HepG2 (cell line): ENCODE measurements around the gene NBR1. TPM values are rescaled to one million over a fixed set of nuclear protein-coding genes. Genes with fewer than 3 reads are reported as not detected.

Experiments used
- ATAC-seq: fragments of 200-7000 bp; cut with Tn5 transposase; 3 replicates; pipeline ENCODE4 v1.9.1; 2020; ENCODE audit warnings: mild to moderate bottlenecking, moderate library complexity
- BruUV-seq: library from RNA; stranded (reverse); fragments of 400-500 nt; replicated peaks from 2 replicates; lab custom pipeline; 2021; lab: Mats Ljungman, UMichigan
- CTCF ChIA-PET: fragments of 300-600 bp; formaldehyde crosslinking; extraction: SDS; loops from one replicate; lab custom pipeline; 2021; ENCODE audit warnings: low total read pairs, inconsistent platforms, low intra/inter-chr PET ratio; lab: Yijun Ruan, JAX
- POLR2A ChIA-PET: fragments of 350-600 bp; sonication (Branson Sonifier 250); formaldehyde crosslinking; loops from one replicate; lab custom pipeline; 2020; ENCODE audit warnings: antibody characterized with exemption, inconsistent platforms; lab: Yijun Ruan, JAX
- DNase-seq: peaks from one replicate; pipeline ENCODE4 v3.0.0-alpha.2; 2015; ENCODE audit warnings: low spot score
- FAIRE-seq: peaks from 3 replicates; lab custom pipeline; 2011; peaks lifted over from hg19 to GRCh38; lab: Jason Lieb, UNC
- H2AFZ ChIP-seq: one replicate; pipeline ENCODE4 v1.6.1; 2011; ENCODE audit warnings: low read length, inconsistent platforms
- H3K27ac ChIP-seq: fragments of 300-600 bp; 3 replicates; pipeline ENCODE4 v1.8.0; 2011; ENCODE audit warnings: mixed run types, mild to moderate bottlenecking, mixed read lengths, low read length, inconsistent platforms; ENCODE audit not compliant: insufficient read depth; ENCODE audit errors: extremely low read length
- H3K27me3 ChIP-seq, 2 experiments: fragments of 200-600 bp in 1 of 2; 2 replicates in 1 of 2; 3 replicates in 1 of 2; pipeline versions ENCODE4 v1.6.0 to v1.8.0; 2011; ENCODE audit warnings: low read length in 2 of 2, mild to moderate bottlenecking in 2 of 2, moderate library complexity in 2 of 2, inconsistent platforms in 1 of 2; ENCODE audit not compliant: insufficient read depth in 2 of 2, control insufficient read depth in 1 of 2
- H3K36me3 ChIP-seq, 2 experiments: fragments of 200-600 bp in 1 of 2; replicated peaks in 1 of 2; 2 replicates in 1 of 2; 3 replicates in 1 of 2; pipeline versions ENCODE4 v1.5.1 to v1.8.0; 2011; ENCODE audit warnings: low read length in 2 of 2, inconsistent platforms in 1 of 2; ENCODE audit not compliant: insufficient read depth in 2 of 2, control insufficient read depth in 1 of 2
- H3K4me1 ChIP-seq: 2 replicates; pipeline ENCODE4 v1.5.1; 2012; ENCODE audit warnings: low read length, inconsistent platforms; ENCODE audit not compliant: insufficient read depth
- H3K4me2 ChIP-seq: 2 replicates; pipeline ENCODE4 v1.6.0; 2011; ENCODE audit warnings: low read depth, low read length, inconsistent platforms
- H3K4me3 ChIP-seq, 3 experiments: fragments of 200-600 bp in 1 of 3; sonication (generic), shearing (Covaris generic) in 1 of 3; replicated peaks in 1 of 3; 2 replicates each; pipeline ENCODE4 v1.5.1; 2011 to 2016; ENCODE audit warnings: low read length in 3 of 3, inconsistent platforms in 2 of 3, low read depth in 2 of 3, mild to moderate bottlenecking in 2 of 3, control low read depth in 1 of 3, mixed read lengths in 1 of 3; ENCODE audit not compliant: insufficient read depth in 1 of 3
- H3K79me2 ChIP-seq: one replicate; pipeline ENCODE4 v1.6.1; 2011; ENCODE audit warnings: low read length, inconsistent platforms; ENCODE audit not compliant: insufficient read depth
- H3K9ac ChIP-seq: 2 replicates; pipeline ENCODE4 v1.6.0; 2011; ENCODE audit warnings: mild to moderate bottlenecking, low read depth, low read length, inconsistent platforms; ENCODE audit not compliant: insufficient read depth
- H3K9me3 ChIP-seq: 2 replicates; pipeline ENCODE4 v1.5.1; 2012; ENCODE audit warnings: mild to moderate bottlenecking, low read length
- H4K20me1 ChIP-seq: 2 replicates; pipeline ENCODE4 v1.6.0; 2011; ENCODE audit warnings: inconsistent platforms, mild to moderate bottlenecking, low read length, moderate library complexity; ENCODE audit not compliant: insufficient read depth
- CBX5 ChIP-seq: sonication (generic); formaldehyde crosslinking; IDR thresholded peaks from 2 replicates; pipeline ENCODE4 v1.4.0; 2020; ENCODE audit warnings: missing genetic modification reagents, borderline replicate concordance
- KDM6A ChIP-seq: IDR thresholded peaks from 2 replicates; pipeline ENCODE4 v1.6.1; 2016; ENCODE audit warnings: low read depth
- NCOA2 ChIP-seq: sonication (generic); formaldehyde crosslinking; IDR thresholded peaks from 2 replicates; pipeline ENCODE4 v1.8.0; 2022; ENCODE audit warnings: inconsistent platforms
- POLR2AphosphoS5 ChIP-seq: IDR thresholded peaks from 2 replicates; pipeline ENCODE4 v1.6.1; 2012; ENCODE audit warnings: low read depth, low read length
- RBFOX2 ChIP-seq: fragments of 200-400 bp; formaldehyde crosslinking; IDR thresholded peaks from 2 replicates; pipeline ENCODE4 v1.6.1; 2017; ENCODE audit warnings: low read depth, mild to moderate bottlenecking, low read length
- REPIN1 ChIP-seq: sonication (generic); formaldehyde crosslinking; IDR thresholded peaks from 2 replicates; pipeline ENCODE4 v1.8.0; 2022; ENCODE audit warnings: missing genetic modification reagents, low read depth, mild to moderate bottlenecking, borderline replicate concordance
- RFX5 ChIP-seq: IDR thresholded peaks from 2 replicates; pipeline ENCODE4 v1.6.1; 2011; ENCODE audit warnings: low read depth, low read length, improper control_type of control experiment
- SP5 ChIP-seq: IDR thresholded peaks from 2 replicates; pipeline ENCODE4 v1.6.1; 2016; ENCODE audit warnings: low read depth, borderline replicate concordance
- ZNF431 ChIP-seq: sonication (generic); formaldehyde crosslinking; IDR thresholded peaks from 2 replicates; pipeline ENCODE4 v1.9.0; 2022; ENCODE audit warnings: missing genetic modification reagents, low read depth, mild to moderate bottlenecking, borderline replicate concordance
- ZSCAN9 ChIP-seq: IDR thresholded peaks from 2 replicates; pipeline ENCODE4 v1.6.1; 2016; ENCODE audit warnings: borderline replicate concordance
- WGBS: methylation state at CpG from one replicate; pipeline ENCODE4 v1.1.6; 2017; ENCODE audit warnings: low lambda C conversion rate; 5-methylcytosine and 5-hydroxymethylcytosine counted together
- in situ Hi-C: cut with HindIII; loops from 2 replicates; pipeline ENCODE4 v1.10.0; 2017; ENCODE audit warnings: low pct_unique_long_range_greater_than_20kb; ENCODE audit not compliant: extremely low pct_ligation_motif_present
- intact Hi-C: fragments of 100-400 bp; cut with micrococcal nuclease; formaldehyde crosslinking; loops from one replicate; pipeline ENCODE4 v1.10.0; 2022; ENCODE audit not compliant: unreplicated experiment
- polyA plus RNA-seq, 8 experiments: library from polyadenylated mRNA; depleted of rRNA in 3 of 8; stranded (reverse) in 7 of 8; unstranded in 1 of 8; fragments of >200 nt; fragmentation: Illumina TruSeq in 4 of 8; extraction: Trizol in 4 of 8; gene quantifications; 2 replicates each; pipeline versions ENCODE4 v1.2.1 to v1.2.3, GENCODE V29; 2011 to 2016; ENCODE audit warnings: low read depth in 4 of 8, missing spikeins in 1 of 8, mixed read lengths in 1 of 8; ENCODE audit not compliant: insufficient read depth in 1 of 8
- total RNA-seq, 5 experiments: library from RNA; depleted of rRNA; stranded (reverse); fragments of >200 nt; fragmentation: Illumina TruSeq; extraction: Trizol; gene quantifications; 2 replicates each; pipeline ENCODE4 v1.2.3, GENCODE V29; 2016; ENCODE audit warnings: low read depth in 1 of 5
- TF ChIP-seq, protein P1 (sequence below): sonication (generic); formaldehyde crosslinking; IDR thresholded peaks from 2 replicates; pipeline ENCODE4 v1.4.0; 2020; ENCODE audit warnings: low read depth, missing genetic modification reagents
- TF ChIP-seq, protein P2 (sequence below): sonication (generic); formaldehyde crosslinking; IDR thresholded peaks from 2 replicates; pipeline ENCODE4 v1.5.0; 2020; ENCODE audit warnings: mild to moderate bottlenecking, missing genetic modification reagents

The NBR1 gene
- total and polyA plus RNA-seq, 2 of the 13 experiments (the other 11 are each of a cell fraction or from before 2014, with no cell fraction given) = 51.7 to 121 TPM

DNA sequence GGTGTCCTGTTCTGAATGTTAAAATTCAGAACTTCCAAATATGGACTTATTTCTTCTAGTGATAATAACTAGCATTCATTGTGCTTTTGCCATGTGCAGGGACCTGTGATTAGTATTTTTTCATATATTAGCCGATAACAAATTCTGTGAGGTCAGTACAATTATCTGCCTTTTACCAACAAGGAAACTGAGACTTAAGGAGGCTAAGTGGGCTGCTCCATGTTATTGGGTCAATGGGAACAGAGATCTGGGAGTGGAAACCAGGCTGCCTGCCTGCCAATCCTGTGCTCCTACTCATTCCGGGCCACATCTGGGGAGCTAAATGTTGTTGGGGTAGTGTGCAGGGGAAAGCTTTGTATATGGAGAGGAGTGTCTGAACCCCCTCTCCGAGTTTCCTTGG lies 44.3 kb downstream of the NBR1 start:
- ChIA-PET CTCF (no interaction called here), POLR2A (interaction anchor here (0.8 to 7.6 kb wide), 12 partner anchors 12 to 217 kb away, joined by 3 to 177 read pairs (median 16); partner anchors contain the start of genes NBR1 and RPL27)
- Histone ChIP-seq H2AFZ (no peak overlapping the region), H4K20me1 (no peaks in the 10 kb centered on the region), H3K9me3 (no peaks in the 10 kb centered on the region), H3K4me1 (peaks cover 86% of the 10 kb centered on the region), H3K4me3 (no peak overlapping the region), H3K79me2 (peaks cover 27% of the 10 kb centered on the region), H3K27me3 (no peaks in the 10 kb centered on the region; a peak in 1 of 5 replicates), H3K36me3 (peaks cover 5 to 36% of the 10 kb centered on the region in 2 experiments), H3K9ac (peak overlapping the region; percentile 36; the same call in 1 of the 2 replicates), H3K27ac (peak overlapping the region; percentile 94), H3K4me2 (peak overlapping the region; percentile 60; the same call in 1 of the 2 replicates)
- no peak for FAIRE-seq
- TF ChIP-seq, protein P1, sequence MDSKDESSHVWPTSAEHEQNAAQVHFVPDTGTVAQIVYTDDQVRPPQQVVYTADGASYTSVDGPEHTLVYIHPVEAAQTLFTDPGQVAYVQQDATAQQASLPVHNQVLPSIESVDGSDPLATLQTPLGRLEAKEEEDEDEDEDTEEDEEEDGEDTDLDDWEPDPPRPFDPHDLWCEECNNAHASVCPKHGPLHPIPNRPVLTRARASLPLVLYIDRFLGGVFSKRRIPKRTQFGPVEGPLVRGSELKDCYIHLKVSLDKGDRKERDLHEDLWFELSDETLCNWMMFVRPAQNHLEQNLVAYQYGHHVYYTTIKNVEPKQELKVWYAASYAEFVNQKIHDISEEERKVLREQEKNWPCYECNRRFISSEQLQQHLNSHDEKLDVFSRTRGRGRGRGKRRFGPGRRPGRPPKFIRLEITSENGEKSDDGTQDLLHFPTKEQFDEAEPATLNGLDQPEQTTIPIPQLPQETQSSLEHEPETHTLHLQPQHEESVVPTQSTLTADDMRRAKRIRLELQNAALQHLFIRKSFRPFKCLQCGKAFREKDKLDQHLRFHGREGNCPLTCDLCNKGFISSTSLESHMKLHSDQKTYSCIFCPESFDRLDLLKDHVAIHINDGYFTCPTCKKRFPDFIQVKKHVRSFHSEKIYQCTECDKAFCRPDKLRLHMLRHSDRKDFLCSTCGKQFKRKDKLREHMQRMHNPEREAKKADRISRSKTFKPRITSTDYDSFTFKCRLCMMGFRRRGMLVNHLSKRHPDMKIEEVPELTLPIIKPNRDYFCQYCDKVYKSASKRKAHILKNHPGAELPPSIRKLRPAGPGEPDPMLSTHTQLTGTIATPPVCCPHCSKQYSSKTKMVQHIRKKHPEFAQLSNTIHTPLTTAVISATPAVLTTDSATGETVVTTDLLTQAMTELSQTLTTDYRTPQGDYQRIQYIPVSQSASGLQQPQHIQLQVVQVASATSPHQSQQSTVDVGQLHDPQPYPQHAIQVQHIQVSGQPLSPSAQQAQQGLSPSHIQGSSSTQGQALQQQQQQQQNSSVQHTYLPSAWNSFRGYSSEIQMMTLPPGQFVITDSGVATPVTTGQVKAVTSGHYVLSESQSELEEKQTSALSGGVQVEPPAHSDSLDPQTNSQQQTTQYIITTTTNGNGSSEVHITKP = 0 out of 2 replicates have a peak, but pooled peaks have one; percentile 14
- no peak for TF ChIP-seq CBX5 (CRISPR knock-in tag)
- TF ChIP-seq KDM6A = no peak
- no peak for TF ChIP-seq REPIN1 (CRISPR knock-in tag)
- TF ChIP-seq, protein P2, sequence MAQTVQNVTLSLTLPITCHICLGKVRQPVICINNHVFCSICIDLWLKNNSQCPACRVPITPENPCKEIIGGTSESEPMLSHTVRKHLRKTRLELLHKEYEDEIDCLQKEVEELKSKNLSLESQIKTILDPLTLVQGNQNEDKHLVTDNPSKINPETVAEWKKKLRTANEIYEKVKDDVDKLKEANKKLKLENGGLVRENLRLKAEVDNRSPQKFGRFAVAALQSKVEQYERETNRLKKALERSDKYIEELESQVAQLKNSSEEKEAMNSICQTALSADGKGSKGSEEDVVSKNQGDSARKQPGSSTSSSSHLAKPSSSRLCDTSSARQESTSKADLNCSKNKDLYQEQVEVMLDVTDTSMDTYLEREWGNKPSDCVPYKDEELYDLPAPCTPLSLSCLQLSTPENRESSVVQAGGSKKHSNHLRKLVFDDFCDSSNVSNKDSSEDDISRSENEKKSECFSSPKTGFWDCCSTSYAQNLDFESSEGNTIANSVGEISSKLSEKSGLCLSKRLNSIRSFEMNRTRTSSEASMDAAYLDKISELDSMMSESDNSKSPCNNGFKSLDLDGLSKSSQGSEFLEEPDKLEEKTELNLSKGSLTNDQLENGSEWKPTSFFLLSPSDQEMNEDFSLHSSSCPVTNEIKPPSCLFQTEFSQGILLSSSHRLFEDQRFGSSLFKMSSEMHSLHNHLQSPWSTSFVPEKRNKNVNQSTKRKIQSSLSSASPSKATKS (CRISPR knock-in tag) = 0 out of 2 replicates have a peak, but pooled peaks have one; percentile 50
- 0 out of 2 replicates have a peak, but pooled peaks have one; percentile 22 for TF ChIP-seq POLR2AphosphoS5
- TF ChIP-seq RFX5 = no peak
- TF ChIP-seq NCOA2 (CRISPR knock-in tag) = 0 out of 2 replicates have a peak, but pooled peaks have one; percentile 22
- TF ChIP-seq ZNF431 (CRISPR knock-in tag) = no peak
- TF ChIP-seq RBFOX2 = peak; percentile 51; the same call in 1 of the 2 replicates
- 0 out of 2 replicates have a peak, but pooled peaks have one; percentile 50 for TF ChIP-seq ZSCAN9 (CRISPR knock-in tag)
- no peak for TF ChIP-seq SP5 (CRISPR knock-in tag)
- BruUV-seq = no TSS peak
- 93% methylated on average over 3 of the region's 3 CpGs for WGBS
- ATAC-seq = no peak
- DNase-seq = no peak
- intact Hi-C loops (no loop called here), in situ Hi-C loops (no loop called here)
